Left renal cortex interstitium (tissue), 4 donors: ENCODE results near the gene OTOF. TPM values are rescaled to one million over a fixed set of nuclear protein-coding genes. Genes with fewer than 3 reads are reported as not detected.

Source experiments
- DNase-seq, 4 donors: peaks; one replicate each; pipeline ENCODE4 v3.0.0-alpha.2; 2013; ENCODE audit warnings: low read depth in 4 of 4, low spot score in 2 of 4, missing footprints in 1 of 4
- polyA plus RNA-seq, 4 donors: library from polyadenylated mRNA; unstranded; fragments of 120-200 nt; gene quantifications; one replicate each; pipeline ENCODE4 v1.2.1, GENCODE V29; 2013; ENCODE audit not compliant: insufficient read length in 4 of 4

The OTOF gene
- polyA plus RNA-seq = under 1 TPM; 0.10 to 0.24 (median 0.20) TPM

DNA sequence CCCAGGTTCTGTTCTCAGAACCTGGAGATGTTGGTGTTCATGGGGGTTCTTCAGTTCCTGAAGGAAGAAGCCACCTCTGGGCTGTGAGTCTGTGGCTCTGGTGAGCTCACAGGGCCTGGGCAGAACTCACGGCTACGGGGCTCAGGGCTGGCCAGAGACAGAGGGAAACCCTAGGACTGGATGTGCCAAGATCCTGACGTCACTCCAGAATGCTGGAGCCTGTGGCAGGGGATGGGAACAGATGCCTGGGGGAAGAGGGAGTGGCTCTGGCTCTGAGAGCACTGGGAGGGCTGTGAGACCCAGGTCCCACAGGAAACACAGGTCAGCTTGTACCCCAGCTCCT, at the start of gene OTOF:
Gene OTOF (minus strand): TSS at position 214 of the 343 bp plus-strand sequence.
- DNase-seq = no peak

GRCh38 chr2:26526589-26526988, 48.7 kb upstream of the OTOF start:
- DNase-seq = no peak

GRCh38 chr2:26526105-26526504, 48.2 kb upstream of the OTOF start:
- no peak for DNase-seq

DNA sequence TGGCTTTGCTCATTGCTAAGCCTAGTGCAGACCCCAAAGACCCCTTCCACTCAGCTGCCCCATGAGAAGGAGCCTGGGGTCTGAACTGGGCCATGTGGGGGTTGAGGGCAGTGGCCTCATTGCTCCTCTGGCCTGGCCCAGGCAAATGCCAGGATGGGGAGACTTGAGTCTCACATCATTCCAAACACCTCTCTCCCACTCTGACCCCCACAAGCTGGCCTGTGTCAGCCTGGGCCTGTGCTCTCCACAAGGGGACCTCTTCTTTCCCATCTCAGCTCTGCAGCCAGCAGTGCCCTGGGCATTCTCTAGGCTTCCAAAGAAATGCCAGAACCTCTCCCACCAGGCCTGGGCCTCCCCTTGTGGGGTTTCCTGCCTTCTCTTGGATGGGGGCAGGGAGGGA, 45.8 kb upstream of the OTOF start:
- DNase-seq = no peak

DNA sequence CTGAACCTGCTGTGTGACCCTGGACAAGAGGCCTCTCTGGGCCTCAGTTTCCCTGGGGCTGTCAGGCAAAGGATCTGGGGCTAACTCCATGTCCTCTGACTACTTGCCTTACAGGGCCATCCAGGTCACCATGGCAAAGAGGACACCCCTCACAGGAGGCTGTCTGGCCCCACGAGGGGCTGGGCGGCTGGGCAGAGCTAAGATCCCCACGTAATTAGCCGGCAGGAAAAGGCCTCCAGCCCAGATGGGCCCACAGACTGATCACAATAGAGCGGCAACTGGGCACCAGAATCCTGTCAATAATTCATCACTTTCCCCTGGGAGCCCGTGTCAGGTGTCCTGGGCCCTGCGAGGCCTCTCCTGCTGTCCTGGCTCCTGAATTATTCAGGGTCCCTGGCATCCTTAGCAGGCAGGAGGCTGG, 44.8 kb upstream of the OTOF start:
- no peak for DNase-seq

DNA sequence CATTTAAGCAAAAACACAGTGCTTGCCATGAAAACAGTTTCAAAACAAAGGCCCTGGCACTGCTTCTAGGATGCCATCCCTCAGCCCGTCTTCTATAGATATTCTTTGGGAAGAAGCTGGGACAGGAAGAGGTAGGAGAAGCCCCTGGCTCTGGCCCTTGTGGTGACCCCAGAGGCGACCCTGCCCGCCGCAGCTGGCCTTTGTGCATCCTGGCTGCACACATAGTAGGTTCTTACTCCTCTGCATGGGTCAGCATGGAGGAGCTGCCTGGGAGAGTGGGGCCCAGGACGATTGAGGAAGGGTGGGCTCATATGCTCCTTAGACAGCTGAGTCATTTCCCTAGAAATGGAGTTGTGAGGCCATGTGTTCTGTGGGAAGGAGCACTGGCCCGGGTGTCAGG, 44.4 kb upstream of the OTOF start:
- no peak for DNase-seq

DNA sequence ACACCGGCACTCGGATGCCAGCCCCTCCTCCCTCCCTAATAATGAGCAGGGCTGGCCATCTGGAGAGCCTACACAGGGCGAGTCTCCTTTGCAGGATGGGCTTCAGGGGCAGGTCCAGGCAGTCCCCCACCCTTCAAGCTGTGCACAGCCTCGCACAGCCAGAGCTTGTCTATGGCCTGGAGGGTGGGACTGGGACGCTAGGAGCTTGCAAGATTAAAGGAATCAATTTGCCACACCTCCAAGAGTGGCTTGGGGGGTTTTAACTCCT, 43.9 kb upstream of the OTOF start:
- no peak for DNase-seq

GRCh38 chr2:26521054-26521912, 43.4 kb upstream of the OTOF start:
- DNase-seq = no peak

- no peak for DNase-seq
Observed at GRCh38 chr2:26520148-26520449, 42.2 kb upstream of the OTOF start.

GRCh38 chr2:26519396-26520147, 41.6 kb upstream of the OTOF start:
- DNase-seq = no peak

DNA sequence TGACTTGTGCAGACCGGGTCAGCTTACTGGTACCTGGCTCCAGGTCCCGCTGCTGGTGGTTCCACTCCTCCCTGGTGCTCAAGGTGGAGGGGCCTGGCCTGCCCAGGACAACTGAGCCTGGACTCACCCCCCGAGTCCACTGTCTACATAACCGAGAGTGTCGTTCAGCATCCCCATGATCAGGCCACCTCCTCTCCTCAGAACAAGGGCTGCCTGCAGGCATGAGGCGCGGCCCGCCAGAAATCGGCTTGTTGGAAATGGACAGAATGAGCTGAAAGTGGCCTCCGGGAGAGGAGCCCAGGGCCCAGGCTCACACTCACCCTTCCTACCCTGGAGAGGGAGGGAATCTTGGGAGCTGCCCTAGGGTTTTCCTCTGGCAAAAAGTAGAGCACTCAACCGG, 38.9 kb upstream of the OTOF start:
- no peak for DNase-seq

DNA sequence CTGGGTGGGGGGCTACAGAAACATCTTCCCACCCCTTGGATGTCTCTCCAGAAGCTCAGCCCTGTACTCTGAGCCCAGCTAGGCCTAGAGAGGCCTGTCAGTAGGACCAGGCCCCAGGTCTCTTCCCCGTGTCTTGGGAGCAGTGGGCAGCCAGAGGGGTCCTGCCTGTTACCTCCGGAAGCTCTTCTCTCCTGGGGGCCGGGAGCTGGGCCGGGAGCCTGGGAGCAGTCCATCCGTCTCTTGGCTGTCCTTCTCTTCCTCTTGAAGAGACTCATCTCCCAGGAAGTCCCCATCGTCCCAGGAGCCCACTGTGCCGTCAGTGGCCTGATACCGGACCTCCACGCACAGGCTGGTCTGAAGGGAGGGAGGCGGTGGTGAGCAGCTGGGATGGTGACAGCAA, 38.3 kb upstream of the OTOF start:
- no peak for DNase-seq

GRCh38 chr2:26515771-26516170, 37.8 kb upstream of the OTOF start:
- DNase-seq = no peak

DNA sequence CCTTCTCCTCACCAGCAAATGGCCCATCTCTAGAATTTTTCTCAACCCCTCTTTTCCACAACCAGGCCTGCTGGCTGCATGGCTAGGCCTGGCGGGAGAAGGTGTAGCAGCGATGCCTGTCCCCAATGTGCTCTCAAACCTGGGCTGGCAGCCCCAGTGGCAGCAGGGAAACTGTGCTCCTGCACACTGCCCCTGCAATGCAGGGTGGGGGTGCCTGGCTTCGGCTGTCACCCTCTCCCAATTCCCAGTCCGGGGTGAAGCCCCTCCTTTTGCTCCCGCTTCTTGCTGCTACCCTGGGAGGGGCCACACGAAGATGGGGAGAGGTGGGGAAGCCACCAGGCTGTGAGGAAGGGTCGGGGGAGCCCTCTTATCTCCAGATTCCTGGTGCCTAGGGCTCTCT, 36.1 kb upstream of the OTOF start:
- no peak for DNase-seq

GRCh38 chr2:26513261-26513660, 35.3 kb upstream of the OTOF start:
- DNase-seq = no peak

DNA sequence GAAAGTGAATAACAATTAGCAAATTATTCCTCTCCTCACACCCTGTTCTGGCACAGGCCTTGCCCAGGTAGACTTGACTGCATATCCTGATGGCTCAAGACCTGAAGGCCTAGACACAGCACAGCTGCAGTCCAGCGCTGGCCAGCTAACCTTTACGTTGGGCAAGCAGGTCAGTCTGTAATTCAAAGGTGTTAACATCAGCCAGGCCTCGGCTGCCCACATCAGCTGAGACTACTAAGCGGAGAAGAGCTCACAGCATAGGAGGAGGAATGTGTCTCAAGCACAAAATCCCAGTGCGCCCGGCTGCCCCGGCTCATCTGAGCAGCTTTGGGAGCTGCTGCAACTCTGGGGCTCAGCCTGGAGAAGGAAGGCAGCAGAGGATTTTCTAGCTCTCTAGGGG, 33.5 kb upstream of the OTOF start:
- no peak for DNase-seq

DNA sequence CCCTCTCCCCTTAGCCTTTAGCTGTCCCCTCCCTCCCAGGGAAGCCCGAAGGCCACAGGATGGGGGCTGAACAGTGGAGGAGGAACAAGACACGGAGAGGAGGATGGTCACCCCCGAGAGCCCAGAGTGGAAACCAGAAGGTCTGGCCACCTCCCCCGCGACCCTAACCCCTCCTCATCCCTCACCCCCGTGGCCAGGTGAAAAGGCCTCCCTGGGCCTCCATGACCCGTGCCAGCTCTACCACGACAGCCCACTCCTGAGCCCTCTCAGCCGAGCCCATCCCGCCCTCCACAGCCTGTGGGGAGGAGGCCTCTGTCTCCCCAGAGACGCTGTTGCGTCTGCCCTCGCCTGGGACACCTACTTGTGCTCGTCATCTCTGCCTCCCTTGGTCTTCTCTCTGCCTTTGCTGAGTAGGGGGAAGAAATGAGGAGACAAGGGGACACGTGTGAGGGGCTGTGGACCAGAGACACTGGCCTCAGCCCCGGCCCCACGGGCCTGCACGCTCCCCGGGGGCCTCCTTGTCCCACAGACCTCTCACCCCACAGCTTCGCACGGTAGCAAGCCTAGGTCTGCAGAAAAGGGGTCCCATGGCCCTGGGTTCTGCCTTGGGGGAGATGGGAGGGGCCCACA, 32.5 kb upstream of the OTOF start:
- DNase-seq = no peak

GRCh38 chr2:26509141-26509540, 31.2 kb upstream of the OTOF start:
- no peak for DNase-seq

- no peak for DNase-seq
Observed at GRCh38 chr2:26507932-26508331, 30.0 kb upstream of the OTOF start.

DNA sequence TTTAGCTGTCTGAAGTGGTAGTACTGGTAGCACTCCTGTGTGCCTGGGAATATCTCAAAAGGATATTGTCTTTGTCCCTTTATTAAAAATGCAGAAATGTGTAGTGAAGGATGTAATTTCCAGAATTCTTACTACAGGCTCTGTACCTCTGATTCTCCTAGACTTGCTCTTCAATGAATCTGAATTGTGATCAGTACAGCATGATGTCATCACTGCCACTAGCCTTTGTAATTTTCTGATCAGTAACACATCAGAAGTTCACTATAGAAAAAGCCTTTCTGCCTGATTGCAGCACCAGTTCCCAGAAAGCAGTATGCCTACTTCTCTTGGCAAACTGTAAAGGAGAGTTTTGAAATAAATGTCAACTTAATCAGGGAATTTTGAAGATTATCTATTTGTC, 29.2 kb upstream of the OTOF start:
- DNase-seq = no peak

DNA sequence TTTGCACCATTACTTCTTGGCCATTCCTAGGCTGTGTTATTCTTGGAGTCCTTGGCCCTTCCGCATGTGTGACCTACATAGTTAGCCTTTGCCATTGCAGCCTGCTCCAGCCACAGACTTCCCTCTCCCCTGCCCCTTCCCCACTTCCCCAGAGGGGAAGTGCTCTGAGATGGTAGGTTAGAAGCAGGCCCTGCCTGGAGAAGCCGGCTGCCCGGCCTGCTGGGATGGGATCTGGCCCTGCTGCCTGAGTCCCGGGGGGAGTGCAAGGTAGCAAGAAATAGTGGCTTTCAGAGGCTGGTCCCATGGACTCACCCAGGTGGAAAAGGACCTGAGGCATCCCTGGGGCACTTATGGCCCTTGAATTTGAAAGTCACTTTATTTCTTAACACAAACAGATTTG, 28.4 kb upstream of the OTOF start:
- no peak for DNase-seq

GRCh38 chr2:26504002-26504401, 26.1 kb upstream of the OTOF start:
- DNase-seq = no peak
